BLaER1 treated with 17β-estradiol and CSF1 and Interleukin-3, amounts not matched to agents 10 nM and 100 nM (cell line): ENCODE results near the gene LCN12.

Experiments
- H3K27ac ChIP-seq, 11 experiments: shearing (Covaris generic); formaldehyde crosslinking; 2 replicates each; pipeline ENCODE4 v1.8.1; 2022
- H3K27me3 ChIP-seq, 11 experiments: shearing (Covaris generic); formaldehyde crosslinking; 2 replicates each; pipeline ENCODE4 v1.8.1; 2022
- H3K36me3 ChIP-seq, 11 experiments: shearing (Covaris generic); formaldehyde crosslinking; 2 replicates each; pipeline ENCODE4 v1.8.1; 2022
- H3K4me1 ChIP-seq, 10 experiments: shearing (Covaris generic); formaldehyde crosslinking; 2 replicates each; pipeline ENCODE4 v1.8.1; 2022
- H3K4me2 ChIP-seq, 11 experiments: shearing (Covaris generic); formaldehyde crosslinking; 2 replicates each; pipeline ENCODE4 v1.8.1; 2022
- H3K4me3 ChIP-seq, 10 experiments: shearing (Covaris generic); formaldehyde crosslinking; 2 replicates each; pipeline ENCODE4 v1.8.1; 2022
- H3K9ac ChIP-seq, 11 experiments: shearing (Covaris generic); formaldehyde crosslinking; 2 replicates each; pipeline ENCODE4 v1.8.1; 2022
- H3K9me3 ChIP-seq, 11 experiments: shearing (Covaris generic); formaldehyde crosslinking; replicated peaks in 1 of 11; 2 replicates each; pipeline ENCODE4 v1.8.1; 2022
- H4K20me1 ChIP-seq, 11 experiments: shearing (Covaris generic); formaldehyde crosslinking; 2 replicates each; pipeline ENCODE4 v1.8.1; 2022
- Cebpa-rat ChIP-seq, 11 experiments: shearing (Covaris generic); IDR thresholded peaks; 2 replicates each; pipeline ENCODE4 v1.8.1; 2022

LCN12 gene

GRCh38 chr9:136951541-136952320 is at the start of gene LCN12:
Gene LCN12, plus strand, starts transcription at chr9:136952273. Its CDS starts 55 bp downstream, at chr9:136952328.
- Histone ChIP-seq H3K9ac (no peak within 1 kb of the TSS), H3K4me1 (peaks cover 14 to 31% (median 28%) of the 10 kb centered on the region in 10 experiments), H4K20me1 (no peaks in the 10 kb centered on the region; a peak in 1 of 22 replicates), H3K4me3 (no peak within 1 kb of the TSS), H3K36me3 (no peaks in the 10 kb centered on the region), H3K27me3 (no peaks in the 10 kb centered on the region), H3K4me2 (no peak within 1 kb of the TSS), H3K9me3 (peaks cover 0 to 4% (median 0%) of the 10 kb centered on the region in 11 experiments; a peak in 1 of 22 replicates), H3K27ac (no peak within 1 kb of the TSS)
- TF ChIP-seq Cebpa-rat (IDR thresholded peaks at IDR 0.05): no peak

GRCh38 chr9:136903041-136903554 is 49.0 kb upstream of the LCN12 start:
- H3K27ac ChIP-seq: no peak overlapping the region
- peaks cover 11 to 96% (median 75%) of the 10 kb centered on the region in 11 experiments; a peak in 21 of 22 replicates for H4K20me1 ChIP-seq
- TF ChIP-seq Cebpa-rat (IDR thresholded peaks at IDR 0.05): no peak
- H3K9me3 ChIP-seq: no peaks in the 10 kb centered on the region; a peak in 1 of 22 replicates
- peaks cover 15 to 31% (median 23%) of the 10 kb centered on the region in 10 experiments for H3K4me1 ChIP-seq
- peak overlapping the region in 1 of 11 experiments; percentile 42; a peak in 1 of 22 replicates for H3K9ac ChIP-seq
- no peak overlapping the region for H3K4me3 ChIP-seq
- no peak overlapping the region; a peak in 1 of 22 replicates for H3K4me2 ChIP-seq
- H3K36me3 ChIP-seq: peaks cover 87 to 100% (median 100%) of the 10 kb centered on the region in 11 experiments
- H3K27me3 ChIP-seq: no peaks in the 10 kb centered on the region

GRCh38 chr9:136906266-136906665 is 45.8 kb upstream of the LCN12 start:
- H3K9me3 ChIP-seq: no peaks in the 10 kb centered on the region; a peak in 1 of 22 replicates
- H3K4me2 ChIP-seq: no peak overlapping the region
- no peak for TF ChIP-seq Cebpa-rat (IDR thresholded peaks at IDR 0.05)
- H3K36me3 ChIP-seq: peaks cover 84 to 100% (median 100%) of the 10 kb centered on the region in 11 experiments
- peaks cover 13 to 27% (median 15%) of the 10 kb centered on the region in 10 experiments for H3K4me1 ChIP-seq
- no peak overlapping the region for H3K27ac ChIP-seq
- H4K20me1 ChIP-seq: peaks cover 5 to 96% (median 62%) of the 10 kb centered on the region in 11 experiments; a peak in 20 of 22 replicates
- no peak overlapping the region for H3K9ac ChIP-seq
- no peak overlapping the region for H3K4me3 ChIP-seq
- H3K27me3 ChIP-seq: no peaks in the 10 kb centered on the region

- Histone ChIP-seq H3K9me3 (no peaks in the 10 kb centered on the region; a peak in 1 of 22 replicates), H3K4me1 (peaks cover 3 to 17% (median 6%) of the 10 kb centered on the region in 10 experiments; a peak in 18 of 20 replicates), H4K20me1 (peaks cover under 1 to 90% (median 53%) of the 10 kb centered on the region in 11 experiments; a peak in 20 of 22 replicates), H3K4me2 (no peak overlapping the region), H3K27ac (no peak overlapping the region), H3K36me3 (peaks cover 81 to 100% (median 99%) of the 10 kb centered on the region in 11 experiments), H3K4me3 (no peak overlapping the region), H3K9ac (peak overlapping the region in 2 of 11 experiments; percentile 1 to 2; a peak in 1 of 22 replicates), H3K27me3 (no peaks in the 10 kb centered on the region)
- TF ChIP-seq Cebpa-rat (IDR thresholded peaks at IDR 0.05): no peak
Measured at GRCh38 chr9:136907011-136907914, 44.8 kb upstream of the LCN12 start.

GRCh38 chr9:136910197-136910900 is 41.7 kb upstream of the LCN12 start:
- Histone ChIP-seq H4K20me1 (peaks cover 0 to 84% (median 52%) of the 10 kb centered on the region in 11 experiments; a peak in 18 of 22 replicates), H3K27me3 (no peaks in the 10 kb centered on the region), H3K4me3 (no peak overlapping the region), H3K4me2 (no peak overlapping the region), H3K36me3 (peaks cover 84 to 100% (median 98%) of the 10 kb centered on the region in 11 experiments), H3K9ac (no peak overlapping the region), H3K9me3 (no peaks in the 10 kb centered on the region; a peak in 1 of 22 replicates), H3K4me1 (peaks cover 0 to 7% (median 0%) of the 10 kb centered on the region in 10 experiments; a peak in 3 of 20 replicates), H3K27ac (no peak overlapping the region)
- TF ChIP-seq Cebpa-rat (IDR thresholded peaks at IDR 0.05): no peak

- Histone ChIP-seq H3K27me3 (no peaks in the 10 kb centered on the region), H3K4me1 (0 out of 20 replicates have a peak, but pooled peaks cover 0 to 6% (median 0%) of the 10 kb centered on the region in 10 experiments), H4K20me1 (peaks cover 0 to 85% (median 58%) of the 10 kb centered on the region in 11 experiments; a peak in 18 of 22 replicates), H3K9ac (no peak overlapping the region), H3K4me3 (no peak overlapping the region), H3K4me2 (no peak overlapping the region), H3K9me3 (no peaks in the 10 kb centered on the region; a peak in 1 of 22 replicates), H3K27ac (no peak overlapping the region), H3K36me3 (peaks cover 87 to 100% (median 98%) of the 10 kb centered on the region in 11 experiments)
- no peak for TF ChIP-seq Cebpa-rat (IDR thresholded peaks at IDR 0.05)
Measured at GRCh38 chr9:136910901-136911245, 41.2 kb upstream of the LCN12 start.

- no peak for TF ChIP-seq Cebpa-rat (IDR thresholded peaks at IDR 0.05)
Measured at GRCh38 chr9:136913701-136914438, 38.2 kb upstream of the LCN12 start.

More at GRCh38 chr9:136913701-136914438, 38.2 kb upstream of the LCN12 start:
- H3K4me1 ChIP-seq: no peaks in the 10 kb centered on the region
- H3K9ac ChIP-seq: 0 out of 22 replicates have a peak overlapping the region, but pooled peaks of 1 of the 11 experiments have one; percentile 13
- H4K20me1 ChIP-seq: peaks cover 0 to 76% (median 55%) of the 10 kb centered on the region in 11 experiments; a peak in 19 of 22 replicates
- H3K4me3 ChIP-seq: no peak overlapping the region
- no peak overlapping the region for H3K4me2 ChIP-seq
- H3K27ac ChIP-seq: peak overlapping the region in 1 of 11 experiments; percentile 15; a peak in 1 of 22 replicates
- H3K36me3 ChIP-seq: peaks cover 86 to 100% (median 97%) of the 10 kb centered on the region in 11 experiments
- H3K9me3 ChIP-seq: no peaks in the 10 kb centered on the region
- no peaks in the 10 kb centered on the region for H3K27me3 ChIP-seq
